ENCODE measurements around the gene CFAP77.

- TF ChIP-seq YY1 (IDR thresholded peaks at IDR 0.05; ENCODE audit: insufficient read depth, insufficient read length), result no peak
- TF ChIP-seq SUZ12 (IDR thresholded peaks at IDR 0.05; ENCODE audit: extremely low read depth, insufficient read depth, insufficient read length), result no peak
- no peak for TF ChIP-seq ZNF274 (IDR thresholded peaks at IDR 0.05; ENCODE audit: low read depth, low read length)
Observed at GRCh38 chr9:132572921-132573320, 162.9 kb downstream of the CFAP77 start.

Measured in NT2/D1 (cell line).